ENCODE data around the gene EFL1.

EFL1 gene

GRCh38 chr15:82186719-82187406 lies 75.7 kb downstream of the EFL1 start:
- H3K4me3 ChIP-seq (ENCODE audit: low read depth, low read length) = no peak overlapping the region
- peak; percentile 50 for DNase-seq (ENCODE audit: low read depth)
- TF ChIP-seq, protein P1, sequence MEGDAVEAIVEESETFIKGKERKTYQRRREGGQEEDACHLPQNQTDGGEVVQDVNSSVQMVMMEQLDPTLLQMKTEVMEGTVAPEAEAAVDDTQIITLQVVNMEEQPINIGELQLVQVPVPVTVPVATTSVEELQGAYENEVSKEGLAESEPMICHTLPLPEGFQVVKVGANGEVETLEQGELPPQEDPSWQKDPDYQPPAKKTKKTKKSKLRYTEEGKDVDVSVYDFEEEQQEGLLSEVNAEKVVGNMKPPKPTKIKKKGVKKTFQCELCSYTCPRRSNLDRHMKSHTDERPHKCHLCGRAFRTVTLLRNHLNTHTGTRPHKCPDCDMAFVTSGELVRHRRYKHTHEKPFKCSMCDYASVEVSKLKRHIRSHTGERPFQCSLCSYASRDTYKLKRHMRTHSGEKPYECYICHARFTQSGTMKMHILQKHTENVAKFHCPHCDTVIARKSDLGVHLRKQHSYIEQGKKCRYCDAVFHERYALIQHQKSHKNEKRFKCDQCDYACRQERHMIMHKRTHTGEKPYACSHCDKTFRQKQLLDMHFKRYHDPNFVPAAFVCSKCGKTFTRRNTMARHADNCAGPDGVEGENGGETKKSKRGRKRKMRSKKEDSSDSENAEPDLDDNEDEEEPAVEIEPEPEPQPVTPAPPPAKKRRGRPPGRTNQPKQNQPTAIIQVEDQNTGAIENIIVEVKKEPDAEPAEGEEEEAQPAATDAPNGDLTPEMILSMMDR (IDR thresholded peaks at IDR 0.05; ENCODE audit: insufficient read depth, low read depth, low read length, missing control alignments) = no peak

DNA sequence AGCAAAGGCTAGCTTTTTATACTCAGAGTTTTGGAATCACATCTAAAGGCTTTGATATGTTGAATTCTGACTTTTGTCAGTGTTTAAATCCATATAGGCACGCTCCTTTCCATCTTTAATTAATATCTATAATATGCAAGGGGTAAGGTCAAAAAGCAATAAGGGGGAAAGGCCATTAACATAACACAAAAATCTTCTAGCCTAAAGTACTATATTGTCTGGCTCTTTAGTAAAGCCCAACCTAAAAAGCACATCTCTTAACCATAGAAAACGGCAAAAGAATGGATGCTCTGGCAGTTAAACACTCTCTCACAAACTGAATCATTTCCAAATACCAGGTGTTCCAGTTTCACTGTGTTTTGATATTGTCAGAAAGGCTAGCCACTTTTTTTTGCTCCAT lies 76.4 kb downstream of the EFL1 start:
- no peak overlapping the region for H3K4me3 ChIP-seq (ENCODE audit: low read depth, low read length)
- no peak for DNase-seq (ENCODE audit: low read depth)
- TF ChIP-seq, protein P1 (IDR thresholded peaks at IDR 0.05; ENCODE audit: insufficient read depth, low read depth, low read length, missing control alignments) = no peak

- no peak for DNase-seq (ENCODE audit: low read depth)
- no peak overlapping the region for H3K4me3 ChIP-seq (ENCODE audit: low read depth, low read length)
- TF ChIP-seq, protein P1 (IDR thresholded peaks at IDR 0.05; ENCODE audit: insufficient read depth, low read depth, low read length, missing control alignments) = no peak
These were observed 77.8 kb downstream of the EFL1 start for GRCh38 chr15:82184776-82185175.

DNA sequence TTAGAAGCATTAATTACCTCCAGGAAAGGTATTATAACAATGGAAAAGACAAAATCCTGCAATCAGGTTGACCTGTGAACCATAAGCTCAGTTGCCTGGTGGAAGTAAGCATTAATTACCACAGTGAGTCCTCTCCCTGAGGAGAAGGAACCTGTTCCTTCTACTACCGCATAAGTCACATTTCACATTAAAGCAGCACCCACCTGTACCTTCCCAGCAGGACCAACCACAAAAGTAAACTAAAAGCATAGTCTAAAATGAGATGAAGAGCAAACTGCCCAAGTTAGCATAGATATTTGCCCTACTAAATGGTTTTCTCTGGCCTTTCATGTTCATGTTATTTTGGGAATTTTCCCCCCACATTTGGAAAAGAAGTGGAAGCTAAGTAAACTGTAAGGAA lies 78.2 kb downstream of the EFL1 start:
- TF ChIP-seq, protein P1 (IDR thresholded peaks at IDR 0.05; ENCODE audit: insufficient read depth, low read depth, low read length, missing control alignments) = no peak
- no peak for DNase-seq (ENCODE audit: low read depth)
- H3K4me3 ChIP-seq (ENCODE audit: low read depth, low read length) = no peak overlapping the region

GRCh38 chr15:82183121-82184031 lies 79.2 kb downstream of the EFL1 start:
- H3K4me3 ChIP-seq (ENCODE audit: low read depth, low read length) = no peak overlapping the region
- TF ChIP-seq, protein P1 (IDR thresholded peaks at IDR 0.05; ENCODE audit: insufficient read depth, low read depth, low read length, missing control alignments) = no peak
- no peak for DNase-seq (ENCODE audit: low read depth)

GRCh38 chr15:82181371-82181770 lies 81.2 kb downstream of the EFL1 start:
- TF ChIP-seq, protein P1 (IDR thresholded peaks at IDR 0.05; ENCODE audit: insufficient read depth, low read depth, low read length, missing control alignments) = no peak
- no peak overlapping the region for H3K4me3 ChIP-seq (ENCODE audit: low read depth, low read length)
- no peak for DNase-seq (ENCODE audit: low read depth)

Data from GM12865 (cell line).